ENCODE results near the gene IER5L. TPM values are rescaled to one million over a fixed set of nuclear protein-coding genes. Genes with fewer than 3 reads are reported as not detected.

Gene IER5L
- total and polyA plus RNA-seq, 2 of the 8 experiments (the other 6 are each of a cell fraction or from before 2014, with no cell fraction given): 0.65 to 1.0 TPM

- Histone ChIP-seq H2AFZ (ENCODE audit: low read length) (no peak overlapping the region), H3K23ac (ENCODE audit: insufficient read length) (no peak overlapping the region), H3K4me3 (ENCODE audit: extremely low read depth in 1 of 4, insufficient read depth in 2 of 4, low read depth in 3 of 4, low read length in 4 of 4) (no peak overlapping the region), H3K36me3 (ENCODE audit: control insufficient read depth in 2 of 4, insufficient read depth in 4 of 4, low read length in 3 of 4) (peaks cover 9 to 33% (median 21%) of the 10 kb centered on the region in 4 experiments), H3K14ac (ENCODE audit: insufficient read length) (no peak overlapping the region), H3K27me3 (replicated peaks in 1 of 4; ENCODE audit: control insufficient read depth in 3 of 4, extremely low read depth in 1 of 4, insufficient read depth in 3 of 4, low read length in 3 of 4) (no peaks in the 10 kb centered on the region), H2BK20ac (ENCODE audit: low read length) (no peak overlapping the region), H3K18ac (ENCODE audit: extremely low read depth, low read length) (no peak overlapping the region), H4K8ac (ENCODE audit: extremely low read depth, insufficient read depth, low read length) (peak overlapping the region; percentile 29; the same call in 1 of the 2 replicates), H3K9ac (replicated peaks in 1 of 4; ENCODE audit: extremely low read depth in 1 of 4, low read depth in 3 of 4, low read length in 3 of 4) (no peak overlapping the region), H4K20me1 (replicated peaks in 1 of 2; ENCODE audit: control insufficient read depth in 1 of 2, insufficient read depth in 2 of 2, low read length in 2 of 2) (peaks cover 2 to 6% of the 10 kb centered on the region in 2 experiments), H2BK12ac (ENCODE audit: low read depth, low read length) (no peak overlapping the region), H3K4me2 (ENCODE audit: insufficient read depth in 1 of 2, low read depth in 2 of 2, low read length in 2 of 2) (no peak overlapping the region), H3K4me1 (replicated peaks in 1 of 4; ENCODE audit: control insufficient read depth in 3 of 4, insufficient read depth in 4 of 4, low read length in 3 of 4) (peaks cover 0 to 5% (median 0%) of the 10 kb centered on the region in 4 experiments; a peak in 4 of 7 replicates), H2BK15ac (ENCODE audit: low read length) (no peak overlapping the region), H4K5ac (ENCODE audit: insufficient read length, low read depth, low read length) (no peak overlapping the region), H3K27ac (ENCODE audit: low read depth, low read length) (no peak overlapping the region), H2BK120ac (replicated peaks; ENCODE audit: low read depth, low read length) (no peak overlapping the region), H4K91ac (replicated peaks; ENCODE audit: insufficient read length, low read length) (no peak overlapping the region), H3K79me1 (ENCODE audit: low read depth, low read length) (peaks cover 4% of the 10 kb centered on the region), H3K56ac (replicated peaks; ENCODE audit: insufficient read length, low read depth, low read length) (no peak overlapping the region), H3K9me3 (ENCODE audit: insufficient read depth in 2 of 2, low read depth in 1 of 2, low read length in 1 of 2) (no peaks in the 10 kb centered on the region), H2BK5ac (ENCODE audit: low read depth, low read length) (no peak overlapping the region), H3K23me2 (ENCODE audit: low read depth, low read length) (no peaks in the 10 kb centered on the region), H3K4ac (replicated peaks; ENCODE audit: insufficient read length, low read depth, low read length) (no peak overlapping the region), H3K79me2 (ENCODE audit: control insufficient read depth in 1 of 2, insufficient read depth in 2 of 2, low read length in 2 of 2) (peaks cover 0 to 5% of the 10 kb centered on the region in 2 experiments; a peak in 1 of 4 replicates), H2AK5ac (ENCODE audit: low read depth, low read length) (no peak overlapping the region)
- CTCF ChIA-PET (ENCODE audit: partially characterized antibody): interaction anchor here (1.0 to 36.8 kb wide), 15 partner anchors 8 to 677 kb away, joined by 3 to 831 read pairs (median 4); partner anchors contain the start of genes CRAT, IER5L, NTMT1 and PTPA
- FAIRE-seq: no peak
- no peak for DNase-seq (ENCODE audit: low read depth in 1 of 2, low spot score in 2 of 2)
- 89% methylated on average over 4 of the region's 4 CpGs; no CpG with 5 or more reads in 1 of the 2 experiments for WGBS, 2 experiments (ENCODE audit: extremely low coverage in 1 of 2, insufficient coverage in 1 of 2, insufficient read length in 1 of 2, insufficient replicate concordance in 2 of 2, low coverage in 1 of 2, low lambda C conversion rate in 2 of 2, missing lambda C conversion rate in 1 of 2)
- POLR2A ChIA-PET (ENCODE audit: partially characterized antibody): interaction anchor here (1.1 to 4.1 kb wide), 4 partner anchors 9 to 476 kb away, joined by 3 to 21 read pairs (median 6); partner anchors contain the start of gene IER5L
- TF ChIP-seq, protein P1, sequence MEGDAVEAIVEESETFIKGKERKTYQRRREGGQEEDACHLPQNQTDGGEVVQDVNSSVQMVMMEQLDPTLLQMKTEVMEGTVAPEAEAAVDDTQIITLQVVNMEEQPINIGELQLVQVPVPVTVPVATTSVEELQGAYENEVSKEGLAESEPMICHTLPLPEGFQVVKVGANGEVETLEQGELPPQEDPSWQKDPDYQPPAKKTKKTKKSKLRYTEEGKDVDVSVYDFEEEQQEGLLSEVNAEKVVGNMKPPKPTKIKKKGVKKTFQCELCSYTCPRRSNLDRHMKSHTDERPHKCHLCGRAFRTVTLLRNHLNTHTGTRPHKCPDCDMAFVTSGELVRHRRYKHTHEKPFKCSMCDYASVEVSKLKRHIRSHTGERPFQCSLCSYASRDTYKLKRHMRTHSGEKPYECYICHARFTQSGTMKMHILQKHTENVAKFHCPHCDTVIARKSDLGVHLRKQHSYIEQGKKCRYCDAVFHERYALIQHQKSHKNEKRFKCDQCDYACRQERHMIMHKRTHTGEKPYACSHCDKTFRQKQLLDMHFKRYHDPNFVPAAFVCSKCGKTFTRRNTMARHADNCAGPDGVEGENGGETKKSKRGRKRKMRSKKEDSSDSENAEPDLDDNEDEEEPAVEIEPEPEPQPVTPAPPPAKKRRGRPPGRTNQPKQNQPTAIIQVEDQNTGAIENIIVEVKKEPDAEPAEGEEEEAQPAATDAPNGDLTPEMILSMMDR (IDR thresholded peaks at IDR 0.05; ENCODE audit: control extremely low read depth in 1 of 3, insufficient read depth in 1 of 3, low read depth in 1 of 3, low read length in 3 of 3): no peak
- TF ChIP-seq BRCA1 (IDR thresholded peaks at IDR 0.05; ENCODE audit: low read depth, low read length) (no peak), SP1 (IDR thresholded peaks at IDR 0.05; ENCODE audit: low read depth, low read length) (no peak), POU5F1 (IDR thresholded peaks at IDR 0.05; ENCODE audit: low read depth, low read length) (no peak), SIN3A (conservative IDR thresholded peaks at IDR 0.05 in 1 of 2, IDR thresholded peaks at IDR 0.05 in 1 of 2; ENCODE audit: low read depth in 1 of 2, low read length in 2 of 2) (no peak), PHF8 (conservative IDR thresholded peaks at IDR 0.05; ENCODE audit: low read depth, low read length) (no peak), TAF1 (IDR thresholded peaks at IDR 0.05; ENCODE audit: low read depth, low read length) (no peak), SIRT6 (IDR thresholded peaks at IDR 0.05; ENCODE audit: low read length) (no peak), HDAC2 (IDR thresholded peaks at IDR 0.05; ENCODE audit: borderline replicate concordance in 1 of 2, low read depth in 2 of 2, low read length in 2 of 2) (no peak), JUND (IDR thresholded peaks at IDR 0.05; ENCODE audit: low read length) (no peak), SRF (IDR thresholded peaks at IDR 0.05; ENCODE audit: low read depth, low read length) (no peak), SIX5 (IDR thresholded peaks at IDR 0.05; ENCODE audit: low read depth, low read length) (no peak)
Observed at GRCh38 chr9:129133082-129133481, 45.0 kb downstream of the IER5L start.
